Cardiac muscle cell (in vitro differentiated cells and primary cell): ENCODE results near the gene TAF1A. TPM values are rescaled to one million over a fixed set of nuclear protein-coding genes. Genes with fewer than 3 reads are reported as not detected.
"Not testable (repeated sequence)": the region's sequence is repeated elsewhere in the genome, so short reads cannot be mapped to it uniquely, and the experiment has no call there.

Experiments used
- DNase-seq, 2 donors: peaks; one replicate each; pipeline versions ENCODE4 v3.0.0 to v3.0.0-alpha.2; 2010 to 2017; ENCODE audit warnings: low read depth in 1 of 2, low spot score in 1 of 2
- H3K27ac ChIP-seq: fragments of 200-600 bp; sonication (generic); 2 replicates; pipeline ENCODE4 v1.5.1; 2016
- H3K27me3 ChIP-seq: fragments of 200-600 bp; sonication (generic); 2 replicates; pipeline ENCODE4 v1.6.0; 2016; ENCODE audit warnings: control low read depth
- H3K36me3 ChIP-seq: fragments of 200-600 bp; sonication (generic); 2 replicates; pipeline ENCODE4 v1.5.1; 2016; ENCODE audit warnings: control low read depth
- H3K4me1 ChIP-seq: fragments of 200-600 bp; sonication (generic); 2 replicates; pipeline ENCODE4 v1.8.1; 2017; ENCODE audit warnings: low read depth, mild to moderate bottlenecking, mixed run types
- H3K4me3 ChIP-seq: fragments of 200-600 bp; sonication (generic); 2 replicates; pipeline ENCODE4 v1.5.1; 2016; ENCODE audit warnings: mild to moderate bottlenecking
- H3K9me3 ChIP-seq: fragments of 200-600 bp; sonication (generic); 2 replicates; pipeline ENCODE4 v1.5.1; 2017; ENCODE audit warnings: low read depth, mild to moderate bottlenecking, control low read depth
- CTCF ChIP-seq: IDR thresholded peaks from 2 replicates; pipeline ENCODE4 v1.5.1; 2012; ENCODE audit warnings: low read depth, mild to moderate bottlenecking, low read length
- polyA plus RNA-seq: library from polyadenylated mRNA; unstranded; fragments of >200 nt; fragmentation: Nextera tagmentation; extraction: Ambion mirVana; gene quantifications from 2 replicates; pipeline ENCODE4 v1.2.1, GENCODE V29; 2016
- total RNA-seq: library from RNA; depleted of rRNA; stranded (reverse); fragments of >200 nt; gene quantifications from 2 replicates; pipeline ENCODE4 v1.2.3, GENCODE V29; 2016

Gene TAF1A
- total and polyA plus RNA-seq, 2 experiments from 2014 or later: 3.9 to 5.0 TPM

- Histone ChIP-seq H3K27me3 (peaks cover 22% of the 10 kb centered on the region), H3K4me3 (no peak overlapping the region), H3K36me3 (no peaks in the 10 kb centered on the region), H3K9me3 (no peaks in the 10 kb centered on the region), H3K4me1 (no peaks in the 10 kb centered on the region), H3K27ac (no peak overlapping the region)
- TF ChIP-seq CTCF: no peak
- DNase-seq: no peak
Observed at GRCh38 chr1:222610728-222611127, 21.0 kb upstream of the TAF1A start.

GRCh38 chr1:222609111-222609510 lies 19.4 kb upstream of the TAF1A start:
- H3K27me3 ChIP-seq: peaks cover 19% of the 10 kb centered on the region
- not testable (repeated sequence) for H3K27ac ChIP-seq, H3K4me1 ChIP-seq, H3K9me3 ChIP-seq, H3K36me3 ChIP-seq, DNase-seq, H3K4me3 ChIP-seq

GRCh38 chr1:222606757-222607156 lies 17.0 kb upstream of the TAF1A start:
- no peak for TF ChIP-seq CTCF
- Histone ChIP-seq H3K4me3 (no peak overlapping the region), H3K27me3 (peaks cover 2% of the 10 kb centered on the region), H3K4me1 (no peaks in the 10 kb centered on the region), H3K36me3 (no peaks in the 10 kb centered on the region), H3K27ac (no peak overlapping the region), H3K9me3 (no peaks in the 10 kb centered on the region)
- DNase-seq: no peak

GRCh38 chr1:222601257-222601656 lies 11.5 kb upstream of the TAF1A start:
- H3K36me3 ChIP-seq: no peaks in the 10 kb centered on the region
- no peak overlapping the region for H3K27ac ChIP-seq
- no peaks in the 10 kb centered on the region for H3K4me1 ChIP-seq
- H3K27me3 ChIP-seq: peaks cover 16% of the 10 kb centered on the region
- no peak for TF ChIP-seq CTCF
- DNase-seq: no peak
- no peak overlapping the region for H3K4me3 ChIP-seq
- no peaks in the 10 kb centered on the region for H3K9me3 ChIP-seq

- no peak for TF ChIP-seq CTCF
- H3K27ac ChIP-seq: no peak overlapping the region
- H3K4me1 ChIP-seq: no peaks in the 10 kb centered on the region
- no peak for DNase-seq
- H3K36me3 ChIP-seq: no peaks in the 10 kb centered on the region
- H3K9me3 ChIP-seq: no peaks in the 10 kb centered on the region
- H3K27me3 ChIP-seq: peaks cover 16% of the 10 kb centered on the region
- no peak overlapping the region for H3K4me3 ChIP-seq
Observed at GRCh38 chr1:222600281-222600680, 10.5 kb upstream of the TAF1A start.

- Histone ChIP-seq H3K4me3 (no peak overlapping the region), H3K27ac (no peak overlapping the region), H3K4me1 (no peaks in the 10 kb centered on the region), H3K27me3 (peaks cover 16% of the 10 kb centered on the region), H3K9me3 (no peaks in the 10 kb centered on the region), H3K36me3 (no peaks in the 10 kb centered on the region)
- no peak for TF ChIP-seq CTCF
- DNase-seq: no peak
Observed at GRCh38 chr1:222596696-222597095, 7.0 kb upstream of the TAF1A start.
